SK-N-SH treated with all-trans-retinoic acid at 6 μM for 48 hours (cell line): ENCODE results near the gene SMTN.

Experiments used
- ATAC-seq: fragments of 200-7000 bp; cut with Tn5 transposase; 3 replicates; pipeline ENCODE4 v1.9.1; 2020; ENCODE audit warnings: mild to moderate bottlenecking, moderate library complexity
- ARNTL ChIP-seq: fragments of 450-650 bp; formaldehyde crosslinking; IDR thresholded peaks from 2 replicates; pipeline ENCODE4 v1.5.0; 2020; ENCODE audit warnings: low read depth, mild to moderate bottlenecking, moderate library complexity, borderline replicate concordance
- BACH2 ChIP-seq: fragments of 250-450 bp; sonication (Bioruptor Pico); IDR thresholded peaks from 2 replicates; pipeline ENCODE4 v1.9.0; 2021; ENCODE audit warnings: mild to moderate bottlenecking, borderline replicate concordance
- CSDC2 ChIP-seq: fragments of 250-450 bp; sonication (Bioruptor Pico); IDR thresholded peaks from 2 replicates; pipeline ENCODE4 v1.5.0; 2020; ENCODE audit warnings: mild to moderate bottlenecking, moderate library complexity
- ESRRG ChIP-seq: fragments of 250-450 bp; sonication (Bioruptor Pico); IDR thresholded peaks from 2 replicates; pipeline ENCODE4 v1.6.1; 2021; ENCODE audit warnings: mild to moderate bottlenecking
- ISL1 ChIP-seq: fragments of 250-450 bp; sonication (Bioruptor Pico); IDR thresholded peaks from 2 replicates; pipeline ENCODE4 v2.1.2; 2022; ENCODE audit warnings: mild to moderate bottlenecking, moderate library complexity
- OSR1 ChIP-seq: fragments of 250-450 bp; sonication (Bioruptor Pico); IDR thresholded peaks from 2 replicates; pipeline ENCODE4 v1.8.0; 2022; ENCODE audit warnings: moderate library complexity, mild to moderate bottlenecking, inconsistent platforms
- PPARA ChIP-seq: fragments of 250-450 bp; sonication (Bioruptor Pico); IDR thresholded peaks from 2 replicates; pipeline ENCODE4 v1.5.0; 2020; ENCODE audit warnings: mild to moderate bottlenecking, borderline replicate concordance
- RARB ChIP-seq: fragments of 250-450 bp; sonication (Bioruptor Pico); IDR thresholded peaks from 2 replicates; pipeline ENCODE4 v1.8.0; 2021; ENCODE audit warnings: mild to moderate bottlenecking, moderate library complexity
- SNAI2 ChIP-seq: fragments of 250-450 bp; sonication (Bioruptor Pico); IDR thresholded peaks from 2 replicates; pipeline ENCODE4 v1.5.0; 2020; ENCODE audit warnings: mild to moderate bottlenecking, moderate library complexity
- TCF4 ChIP-seq: fragments of 250-450 bp; sonication (Bioruptor Pico); IDR thresholded peaks from 2 replicates; pipeline ENCODE4 v1.8.0; 2021; ENCODE audit warnings: mild to moderate bottlenecking, moderate library complexity, borderline replicate concordance
- TOX ChIP-seq: fragments of 250-450 bp; sonication (Bioruptor Pico); IDR thresholded peaks from 2 replicates; pipeline ENCODE4 v1.8.0; 2021; ENCODE audit warnings: mild to moderate bottlenecking, moderate library complexity, borderline replicate concordance
- ZC3H10 ChIP-seq: fragments of 250-450 bp; sonication (Bioruptor Pico); IDR thresholded peaks from 2 replicates; pipeline ENCODE4 v1.5.1; 2021; ENCODE audit warnings: mild to moderate bottlenecking, moderate library complexity
- ZFP3 ChIP-seq: fragments of 250-450 bp; sonication (Bioruptor Pico); IDR thresholded peaks from 2 replicates; pipeline ENCODE4 v1.5.0; 2020; ENCODE audit warnings: mild to moderate bottlenecking, moderate library complexity
- ZFP30 ChIP-seq: fragments of 450-650 bp; formaldehyde crosslinking; IDR thresholded peaks from 2 replicates; pipeline ENCODE4 v1.5.0; 2022; ENCODE audit warnings: mild to moderate bottlenecking, moderate library complexity
- ZNF565 ChIP-seq: fragments of 450-650 bp; formaldehyde crosslinking; conservative IDR thresholded peaks from 2 replicates; pipeline ENCODE4 v1.5.0; 2020; ENCODE audit warnings: low read depth, mild to moderate bottlenecking, moderate library complexity
- ZNF70 ChIP-seq: fragments of 450-650 bp; formaldehyde crosslinking; IDR thresholded peaks from 2 replicates; pipeline ENCODE4 v1.5.0; 2020; ENCODE audit warnings: mild to moderate bottlenecking, moderate library complexity
- ZNF8 ChIP-seq: fragments of 450-650 bp; formaldehyde crosslinking; IDR thresholded peaks from 2 replicates; pipeline ENCODE4 v1.5.0; 2020; ENCODE audit warnings: mild to moderate bottlenecking, moderate library complexity
- TF ChIP-seq, protein P1 (sequence below): fragments of 250-450 bp; sonication (Bioruptor Pico); IDR thresholded peaks from 2 replicates; pipeline ENCODE4 v1.5.1; 2020; ENCODE audit warnings: low read depth, mild to moderate bottlenecking, moderate library complexity
- TF ChIP-seq, protein P2 (sequence below): fragments of 250-450 bp; sonication (Bioruptor Pico); IDR thresholded peaks from 2 replicates; pipeline ENCODE4 v1.8.0; 2021; ENCODE audit warnings: low read depth, mild to moderate bottlenecking, moderate library complexity, borderline replicate concordance
- TF ChIP-seq, protein P3 (sequence below): fragments of 250-450 bp; sonication (Bioruptor Pico); IDR thresholded peaks from 2 replicates; pipeline ENCODE4 v1.8.0; 2020; ENCODE audit warnings: mild to moderate bottlenecking, moderate library complexity, borderline replicate concordance
- TF ChIP-seq, protein P4 (sequence below): fragments of 250-450 bp; sonication (Bioruptor Pico); IDR thresholded peaks from 2 replicates; pipeline ENCODE4 v1.5.1; 2021; ENCODE audit warnings: mild to moderate bottlenecking, moderate library complexity

SMTN gene

DNA sequence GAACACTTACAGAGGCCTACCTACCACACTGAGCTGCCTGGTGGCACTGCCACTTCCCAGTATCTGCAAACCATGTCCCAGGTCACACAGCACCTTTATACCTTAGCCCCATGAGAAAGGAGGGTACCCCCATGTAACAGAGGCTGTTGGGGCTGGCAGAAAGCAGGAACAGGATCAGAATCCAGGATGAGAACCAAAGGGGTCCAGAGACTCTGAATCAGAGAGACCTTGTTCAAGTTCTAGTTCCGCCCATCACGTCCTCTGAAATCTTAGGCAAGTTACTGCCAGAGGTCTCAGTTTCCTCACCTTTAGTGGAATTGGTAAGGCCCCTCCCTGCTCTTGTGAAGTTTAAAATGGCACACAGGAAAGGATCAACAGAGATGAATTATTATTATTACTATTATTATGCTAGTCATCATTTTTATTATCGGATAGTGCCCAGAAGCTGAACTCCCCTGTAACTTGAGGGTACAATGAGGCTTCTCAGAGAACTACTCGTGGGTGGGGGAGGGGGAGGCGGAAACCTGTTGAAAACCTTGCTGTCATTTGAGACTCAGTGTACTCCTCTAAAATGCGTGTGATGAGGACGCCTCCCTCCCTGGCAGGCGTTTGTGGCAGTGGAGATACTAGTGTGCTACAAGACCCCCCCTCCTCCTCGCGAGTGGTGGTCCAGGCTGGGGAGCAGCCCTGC is 17.0 kb downstream of the SMTN start:
- TF ChIP-seq, protein P1, sequence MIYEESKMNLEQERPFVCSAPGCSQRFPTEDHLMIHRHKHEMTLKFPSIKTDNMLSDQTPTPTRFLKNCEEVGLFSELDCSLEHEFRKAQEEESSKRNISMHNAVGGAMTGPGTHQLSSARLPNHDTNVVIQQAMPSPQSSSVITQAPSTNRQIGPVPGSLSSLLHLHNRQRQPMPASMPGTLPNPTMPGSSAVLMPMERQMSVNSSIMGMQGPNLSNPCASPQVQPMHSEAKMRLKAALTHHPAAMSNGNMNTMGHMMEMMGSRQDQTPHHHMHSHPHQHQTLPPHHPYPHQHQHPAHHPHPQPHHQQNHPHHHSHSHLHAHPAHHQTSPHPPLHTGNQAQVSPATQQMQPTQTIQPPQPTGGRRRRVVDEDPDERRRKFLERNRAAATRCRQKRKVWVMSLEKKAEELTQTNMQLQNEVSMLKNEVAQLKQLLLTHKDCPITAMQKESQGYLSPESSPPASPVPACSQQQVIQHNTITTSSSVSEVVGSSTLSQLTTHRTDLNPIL (CRISPR knock-in tag), result no peak
- no peak for TF ChIP-seq ZNF70 (CRISPR knock-in tag)
- TF ChIP-seq, protein P2, sequence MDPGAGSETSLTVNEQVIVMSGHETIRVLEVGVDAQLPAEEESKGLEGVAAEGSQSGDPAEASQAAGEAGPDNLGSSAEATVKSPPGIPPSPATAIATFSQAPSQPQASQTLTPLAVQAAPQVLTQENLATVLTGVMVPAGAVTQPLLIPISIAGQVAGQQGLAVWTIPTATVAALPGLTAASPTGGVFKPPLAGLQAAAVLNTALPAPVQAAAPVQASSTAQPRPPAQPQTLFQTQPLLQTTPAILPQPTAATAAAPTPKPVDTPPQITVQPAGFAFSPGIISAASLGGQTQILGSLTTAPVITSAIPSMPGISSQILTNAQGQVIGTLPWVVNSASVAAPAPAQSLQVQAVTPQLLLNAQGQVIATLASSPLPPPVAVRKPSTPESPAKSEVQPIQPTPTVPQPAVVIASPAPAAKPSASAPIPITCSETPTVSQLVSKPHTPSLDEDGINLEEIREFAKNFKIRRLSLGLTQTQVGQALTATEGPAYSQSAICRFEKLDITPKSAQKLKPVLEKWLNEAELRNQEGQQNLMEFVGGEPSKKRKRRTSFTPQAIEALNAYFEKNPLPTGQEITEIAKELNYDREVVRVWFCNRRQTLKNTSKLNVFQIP (CRISPR knock-in tag), result no peak
- no peak for TF ChIP-seq ZNF565 (CRISPR knock-in tag)
- TF ChIP-seq ARNTL, result no peak
- no peak for TF ChIP-seq ISL1 (CRISPR knock-in tag)
- no peak for TF ChIP-seq ZC3H10 (CRISPR knock-in tag)
- no peak for ATAC-seq

DNA sequence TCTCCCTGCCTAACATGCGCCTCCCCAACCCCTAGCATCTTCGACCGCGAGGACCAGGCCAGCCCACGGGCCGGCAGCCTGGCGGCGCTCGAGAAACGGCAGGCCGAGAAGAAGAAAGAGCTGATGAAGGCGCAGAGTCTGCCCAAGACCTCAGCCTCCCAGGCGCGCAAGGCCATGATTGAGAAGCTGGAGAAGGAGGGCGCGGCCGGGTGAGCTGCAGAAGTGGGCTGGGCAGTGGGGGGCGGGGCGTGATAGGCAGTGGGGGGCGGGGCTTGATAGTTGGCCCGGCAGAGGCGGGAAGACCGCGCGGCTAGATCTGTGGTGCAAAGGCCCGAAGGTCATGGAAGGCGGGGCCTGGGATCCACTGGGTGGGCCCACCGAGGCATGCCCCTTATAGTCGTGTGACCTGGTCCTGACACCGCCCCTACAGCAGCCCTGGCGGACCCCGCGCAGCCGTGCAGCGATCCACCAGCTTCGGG is 17.6 kb downstream of the SMTN start:
- ATAC-seq, result no peak
- TF ChIP-seq CSDC2 (no peak), ARNTL (no peak), ESRRG (no peak), SNAI2 (no peak), ZNF8 (CRISPR knock-in tag) (no peak), TCF4 (CRISPR knock-in tag) (no peak), BACH2 (CRISPR knock-in tag) (no peak), ZFP30 (CRISPR knock-in tag) (no peak)
- TF ChIP-seq, protein P1 (CRISPR knock-in tag), result no peak
- TF ChIP-seq, protein P3, sequence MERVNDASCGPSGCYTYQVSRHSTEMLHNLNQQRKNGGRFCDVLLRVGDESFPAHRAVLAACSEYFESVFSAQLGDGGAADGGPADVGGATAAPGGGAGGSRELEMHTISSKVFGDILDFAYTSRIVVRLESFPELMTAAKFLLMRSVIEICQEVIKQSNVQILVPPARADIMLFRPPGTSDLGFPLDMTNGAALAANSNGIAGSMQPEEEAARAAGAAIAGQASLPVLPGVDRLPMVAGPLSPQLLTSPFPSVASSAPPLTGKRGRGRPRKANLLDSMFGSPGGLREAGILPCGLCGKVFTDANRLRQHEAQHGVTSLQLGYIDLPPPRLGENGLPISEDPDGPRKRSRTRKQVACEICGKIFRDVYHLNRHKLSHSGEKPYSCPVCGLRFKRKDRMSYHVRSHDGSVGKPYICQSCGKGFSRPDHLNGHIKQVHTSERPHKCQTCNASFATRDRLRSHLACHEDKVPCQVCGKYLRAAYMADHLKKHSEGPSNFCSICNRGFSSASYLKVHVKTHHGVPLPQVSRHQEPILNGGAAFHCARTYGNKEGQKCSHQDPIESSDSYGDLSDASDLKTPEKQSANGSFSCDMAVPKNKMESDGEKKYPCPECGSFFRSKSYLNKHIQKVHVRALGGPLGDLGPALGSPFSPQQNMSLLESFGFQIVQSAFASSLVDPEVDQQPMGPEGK, result no peak
- TF ChIP-seq, protein P4, sequence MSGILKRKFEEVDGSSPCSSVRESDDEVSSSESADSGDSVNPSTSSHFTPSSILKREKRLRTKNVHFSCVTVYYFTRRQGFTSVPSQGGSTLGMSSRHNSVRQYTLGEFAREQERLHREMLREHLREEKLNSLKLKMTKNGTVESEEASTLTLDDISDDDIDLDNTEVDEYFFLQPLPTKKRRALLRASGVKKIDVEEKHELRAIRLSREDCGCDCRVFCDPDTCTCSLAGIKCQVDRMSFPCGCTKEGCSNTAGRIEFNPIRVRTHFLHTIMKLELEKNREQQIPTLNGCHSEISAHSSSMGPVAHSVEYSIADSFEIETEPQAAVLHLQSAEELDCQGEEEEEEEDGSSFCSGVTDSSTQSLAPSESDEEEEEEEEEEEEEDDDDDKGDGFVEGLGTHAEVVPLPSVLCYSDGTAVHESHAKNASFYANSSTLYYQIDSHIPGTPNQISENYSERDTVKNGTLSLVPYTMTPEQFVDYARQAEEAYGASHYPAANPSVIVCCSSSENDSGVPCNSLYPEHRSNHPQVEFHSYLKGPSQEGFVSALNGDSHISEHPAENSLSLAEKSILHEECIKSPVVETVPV (CRISPR knock-in tag), result no peak

DNA sequence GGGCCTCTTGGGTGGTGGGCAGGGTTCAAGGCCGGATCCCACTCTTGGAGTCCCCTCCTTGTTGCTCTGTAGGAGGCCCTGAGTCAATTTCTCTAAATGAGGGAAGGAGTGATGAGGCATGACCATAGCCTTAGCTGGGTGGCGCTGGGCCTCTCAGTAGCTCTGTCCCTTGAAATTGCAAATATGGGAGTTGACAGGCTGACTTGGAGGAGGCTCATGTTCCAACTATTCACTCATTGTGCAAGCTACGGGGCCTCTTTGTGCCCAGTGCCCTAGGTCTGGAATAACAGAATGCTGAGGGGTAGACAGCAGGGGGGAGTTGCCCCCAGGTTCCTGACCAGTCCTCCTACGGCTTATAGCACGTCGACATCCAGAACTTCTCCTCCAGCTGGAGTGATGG is 18.3 kb downstream of the SMTN start:
- TF ChIP-seq ZC3H10 (CRISPR knock-in tag), result no peak
- TF ChIP-seq CSDC2, result no peak
- no peak for ATAC-seq

DNA sequence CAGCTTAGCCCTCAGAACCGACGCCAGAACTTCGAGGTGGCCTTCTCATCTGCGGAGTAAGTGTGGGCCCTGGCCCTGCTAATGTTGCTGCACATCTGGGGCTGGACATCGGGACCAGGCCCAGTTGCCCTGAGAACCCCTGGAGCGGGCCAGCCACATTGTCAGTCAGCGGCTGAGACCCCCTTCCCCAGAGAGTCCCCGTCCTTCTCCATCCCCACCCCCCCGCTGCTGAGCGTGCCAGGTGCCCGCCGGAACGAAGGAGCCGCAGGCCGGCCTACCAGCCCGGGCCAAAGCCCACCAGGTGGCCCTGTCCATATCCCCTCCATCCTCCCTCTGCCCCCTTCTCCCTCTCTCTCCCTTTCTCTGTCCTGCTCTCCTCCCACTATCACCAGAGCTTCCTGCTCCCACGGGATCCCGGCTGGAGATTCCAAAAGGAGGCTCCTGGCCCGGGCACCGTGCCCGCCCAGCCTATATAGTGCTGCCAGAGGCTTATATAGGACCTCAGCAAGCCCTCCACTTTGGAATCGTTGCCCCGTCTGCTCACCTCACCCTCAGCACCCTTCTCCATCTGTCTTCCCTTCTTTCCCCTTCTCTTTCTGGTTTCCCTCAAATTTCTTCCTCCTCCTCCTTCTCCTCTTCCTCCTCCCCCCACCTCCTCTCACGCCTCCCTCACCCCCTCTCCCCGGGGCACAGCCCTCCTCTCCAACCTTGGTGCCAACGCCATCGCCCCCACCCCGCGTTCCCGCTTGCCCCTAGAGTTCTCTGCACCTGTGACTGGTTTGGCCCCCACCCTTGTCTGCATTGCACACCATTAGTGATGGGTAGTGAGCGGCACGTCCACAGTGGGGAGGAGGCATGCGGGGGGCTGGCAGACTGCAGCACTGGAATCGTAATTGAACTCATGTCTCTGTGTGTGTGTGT is 19.0 kb downstream of the SMTN start:
- no peak for ATAC-seq

More for the DNA sequence above, 19.0 kb downstream of the SMTN start:
- TF ChIP-seq, protein P4 (CRISPR knock-in tag), result no peak
- TF ChIP-seq OSR1 (CRISPR knock-in tag), result no peak
- TF ChIP-seq ZNF8 (CRISPR knock-in tag), result no peak
- no peak for TF ChIP-seq ZFP3 (CRISPR knock-in tag)
- TF ChIP-seq ZC3H10 (CRISPR knock-in tag), result no peak
- no peak for TF ChIP-seq TOX (CRISPR knock-in tag)
- TF ChIP-seq, protein P1 (CRISPR knock-in tag), result no peak
- TF ChIP-seq RARB (CRISPR knock-in tag), result no peak
- no peak for TF ChIP-seq TCF4 (CRISPR knock-in tag)
- no peak for TF ChIP-seq PPARA
- TF ChIP-seq ISL1 (CRISPR knock-in tag), result no peak
- no peak for TF ChIP-seq SNAI2
- TF ChIP-seq CSDC2, result no peak
- TF ChIP-seq, protein P3, result no peak
